C4-2B (cell line): ENCODE results near the gene GAB3.

Experiments used
- CTCF ChIP-seq: fragments of 450-650 bp; conservative IDR thresholded peaks from 2 replicates; pipeline ENCODE4 v1.5.1; 2017; ENCODE audit warnings: mild to moderate bottlenecking
- ZFX ChIP-seq: fragments of 450-650 bp; IDR thresholded peaks from 2 replicates; pipeline ENCODE4 v1.6.1; 2017

DNA sequence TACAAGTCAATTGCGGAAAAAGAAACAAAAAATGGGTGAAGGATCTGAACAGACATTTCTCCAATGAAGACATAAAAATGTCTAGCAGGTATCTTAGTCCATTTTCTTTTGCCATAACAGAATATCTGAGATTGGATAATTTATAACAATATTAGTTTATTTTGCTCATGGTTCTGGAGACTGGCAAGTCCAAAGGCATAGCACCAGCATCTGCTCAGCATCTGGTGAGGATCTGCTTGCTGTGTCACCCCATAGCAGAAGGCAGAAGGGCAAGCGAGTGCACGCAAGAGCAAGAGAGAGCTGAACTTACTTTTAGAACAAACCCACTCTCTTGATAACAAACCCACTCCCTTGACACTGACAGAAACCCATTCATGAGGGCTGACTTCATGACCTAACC, 29.7 kb downstream of the GAB3 start:
- TF ChIP-seq CTCF = no peak
- TF ChIP-seq ZFX = no peak
